Loucy (cell line): ENCODE data around the gene ATP8B3.

Source experiments
- CTCF ChIP-seq: fragments of 200-600 bp; sonication (generic); conservative IDR thresholded peaks from 2 replicates; pipeline ENCODE4 v1.5.1; 2014; ENCODE audit warnings: mild to moderate bottlenecking, antibody characterized with exemption, low read length
- EZH2phosphoT487 ChIP-seq: fragments of 200-600 bp; IDR thresholded peaks from 2 replicates; pipeline ENCODE4 v1.6.1; 2018; ENCODE audit warnings: antibody characterized with exemption, mild to moderate bottlenecking, moderate library complexity, borderline replicate concordance

GRCh38 chr19:1829958-1830357 lies 17.9 kb upstream of the ATP8B3 start:
- TF ChIP-seq CTCF: no peak
- no peak for TF ChIP-seq EZH2phosphoT487
